B cell (primary cell): ENCODE data around the gene TTC39B. TPM values are rescaled to one million over a fixed set of nuclear protein-coding genes. Genes with fewer than 3 reads are reported as not detected.

Experiments
- ATAC-seq: fragments of 200-7000 bp; cut with Tn5 transposase; one replicate; pipeline ENCODE4 v1.10.0; 2021; ENCODE audit warnings: low read depth, mild to moderate bottlenecking, moderate number of reproducible peaks, moderate library complexity
- CTCF ChIA-PET: fragments of 350-600 bp; sonication (Branson Sonifier 250); formaldehyde crosslinking; loops from one replicate; lab custom pipeline; 2021; ENCODE audit warnings: antibody characterized with exemption, inconsistent platforms; lab: Charles Lee
- POLR2A ChIA-PET: fragments of 350-600 bp; sonication (Branson Sonifier 250); formaldehyde crosslinking; loops from one replicate; lab custom pipeline; 2021; ENCODE audit warnings: antibody characterized with exemption; lab: Charles Lee
- DNase-seq: peaks from one replicate; pipeline ENCODE4 v3.0.0; 2013
- H2AFZ ChIP-seq: 2 replicates; pipeline ENCODE4 v1.6.1; 2012; ENCODE audit warnings: mild to moderate bottlenecking, low read depth, low read length; ENCODE audit not compliant: insufficient read depth, poor library complexity, severe bottlenecking
- H3K27ac ChIP-seq, 2 donors: 1 replicate in 1 of 2; 2 replicates in 1 of 2; pipeline ENCODE4 v1.5.1; 2012 to 2013; ENCODE audit warnings: low read length in 2 of 2, mild to moderate bottlenecking in 2 of 2, moderate library complexity in 1 of 2
- H3K27me3 ChIP-seq, 4 experiments: fragments of 200-600 bp in 1 of 4; sonication (generic) in 1 of 4; replicated peaks in 1 of 4; 1 replicate in 2 of 4; 2 replicates in 2 of 4; pipeline versions ENCODE4 v1.6.1 to v1.7.0; 2013 to 2016; ENCODE audit warnings: low read length in 3 of 4, mild to moderate bottlenecking in 2 of 4, mixed read lengths in 1 of 4, moderate library complexity in 1 of 4; ENCODE audit not compliant: insufficient read depth in 4 of 4, control insufficient read depth in 3 of 4; ENCODE audit errors: control extremely low read depth in 1 of 4
- H3K36me3 ChIP-seq, 2 experiments: replicated peaks in 1 of 2; 1 replicate in 1 of 2; 2 replicates in 1 of 2; pipeline versions ENCODE4 v1.6.1 to v1.7.1; 2013; ENCODE audit warnings: low read length in 1 of 2; ENCODE audit not compliant: insufficient read depth in 2 of 2, control insufficient read depth in 1 of 2; ENCODE audit errors: control extremely low read depth in 1 of 2, extremely low read depth in 1 of 2
- H3K4me1 ChIP-seq, 2 donors: fragments of 200-600 bp in 1 of 2; sonication (generic) in 1 of 2; 1 replicate in 1 of 2; 2 replicates in 1 of 2; pipeline versions ENCODE4 v1.5.1 to v1.6.1; 2013 to 2017; ENCODE audit warnings: low read length in 2 of 2; ENCODE audit not compliant: control insufficient read depth in 2 of 2, insufficient read depth in 2 of 2
- H3K4me2 ChIP-seq: replicated peaks from 2 replicates; pipeline ENCODE3; 2012; ENCODE audit warnings: mild to moderate bottlenecking, low read depth, low read length; ENCODE audit not compliant: poor library complexity, severe bottlenecking
- H3K4me3 ChIP-seq, 5 experiments: fragments of 200-600 bp in 1 of 5; sonication (generic) in 1 of 5; 1 replicate in 3 of 5; 2 replicates in 2 of 5; pipeline versions ENCODE4 v1.5.1 to v1.7.0; 2011 to 2016; ENCODE audit warnings: low read length in 4 of 5, mild to moderate bottlenecking in 4 of 5, low read depth in 2 of 5, control low read depth in 1 of 5, moderate library complexity in 1 of 5; ENCODE audit not compliant: insufficient read depth in 1 of 5; ENCODE audit errors: control extremely low read depth in 1 of 5, extremely low read depth in 1 of 5
- H3K79me2 ChIP-seq: fragments of 200-600 bp; sonication (generic); one replicate; pipeline ENCODE4 v1.6.0; 2016; ENCODE audit warnings: low read length; ENCODE audit not compliant: control insufficient read depth, insufficient read depth
- H3K9ac ChIP-seq: fragments of 200-600 bp; sonication (generic); 2 replicates; pipeline ENCODE4 v1.6.1; 2017; ENCODE audit warnings: mild to moderate bottlenecking, low read length, moderate library complexity
- H3K9me3 ChIP-seq, 3 donors: one replicate each; pipeline versions ENCODE4 v1.6.1 to v1.7.1; 2013; ENCODE audit warnings: low read length in 2 of 3; ENCODE audit not compliant: control insufficient read depth in 2 of 3, insufficient read depth in 1 of 3; ENCODE audit errors: control extremely low read depth in 1 of 3
- H4K20me1 ChIP-seq: 2 replicates; pipeline ENCODE4 v1.6.0; 2012; ENCODE audit warnings: mild to moderate bottlenecking, low read length; ENCODE audit not compliant: insufficient read depth, control insufficient read depth, poor library complexity, severe bottlenecking
- H3K27ac Mint-ChIP-seq: one replicate; pipeline ENCODE4 v1.8.0; 2021; ENCODE audit warnings: mixed read lengths
- H3K27me3 Mint-ChIP-seq: one replicate; pipeline ENCODE4 v1.8.0; 2021; ENCODE audit warnings: mixed read lengths
- H3K4me1 Mint-ChIP-seq: one replicate; pipeline ENCODE4 v1.8.0; 2021; ENCODE audit warnings: mixed read lengths
- H3K4me3 Mint-ChIP-seq: one replicate; pipeline ENCODE4 v1.8.0; 2021; ENCODE audit warnings: mixed read lengths
- H3K9me3 Mint-ChIP-seq: one replicate; pipeline ENCODE4 v1.8.0; 2022; ENCODE audit warnings: mixed read lengths; ENCODE audit not compliant: insufficient read depth
- CTCF ChIP-seq: fragments of 200-600 bp; IDR thresholded peaks from one replicate; pipeline ENCODE4 v1.8.0; 2022; ENCODE audit warnings: antibody characterized with exemption, mild to moderate bottlenecking
- EZH2 ChIP-seq: IDR thresholded peaks from 2 replicates; pipeline ENCODE4 v1.6.1; 2012; ENCODE audit warnings: borderline replicate concordance, low read depth, mild to moderate bottlenecking, moderate library complexity, low read length; ENCODE audit not compliant: insufficient read depth, poor library complexity, severe bottlenecking
- WGBS: methylation state at CpG from one replicate; pipeline ENCODE4 v1.1.5; 2013; ENCODE audit warnings: missing lambda C conversion rate; ENCODE audit not compliant: insufficient coverage; 5-methylcytosine and 5-hydroxymethylcytosine counted together
- intact Hi-C: fragments of 100-400 bp; cut with micrococcal nuclease; formaldehyde crosslinking; loops from one replicate; pipeline ENCODE4 v1.10.0; 2022
- polyA plus RNA-seq: library from polyadenylated mRNA; depleted of rRNA; stranded (reverse); fragments of >200 nt; gene quantifications from 2 replicates; pipeline ENCODE4 v1.2.3, GENCODE V29; 2012
- total RNA-seq, 2 donors: library from RNA; stranded (reverse); fragments of 120-200 nt in 1 of 2; gene quantifications; 1 replicate in 1 of 2; 2 replicates in 1 of 2; pipeline versions ENCODE4 v1.2.3 to v1.2.4, GENCODE V29; 2013 to 2022

The TTC39B gene
- total and polyA plus RNA-seq, 2 donors (not counting 1 experiment from before 2014, with no cell fraction given): 2.0 to 3.6 TPM

- DNase-seq: no peak
- CTCF ChIA-PET: interaction anchor here (0.9 to 1.2 kb wide), 2 partner anchors 24 to 399 kb away, joined by 4 read pairs; no protein-coding TSS in a partner anchor
- Histone ChIP-seq H3K27me3 (no peaks in the 10 kb centered on the region), H3K36me3 (peaks cover 0 to 12% of the 10 kb centered on the region in 2 experiments), H3K79me2 (no peaks in the 10 kb centered on the region), H4K20me1 (no peaks in the 10 kb centered on the region), H2AFZ (no peak overlapping the region), H3K4me1 (no peaks in the 10 kb centered on the region), H3K9me3 (peaks cover 0 to 5% (median 2%) of the 10 kb centered on the region in 3 donors), H3K27ac (no peak overlapping the region), H3K9ac (no peak overlapping the region), H3K4me2 (no peak overlapping the region), H3K4me3 (no peak overlapping the region)
- Mint-ChIP-seq H3K4me1 (no peaks in the 10 kb centered on the region), H3K4me3 (no peak overlapping the region), H3K27ac (no peak overlapping the region), H3K9me3 (peaks cover 4% of the 10 kb centered on the region), H3K27me3 (no peaks in the 10 kb centered on the region)
- intact Hi-C loops: no loop called here
- no CpG with 5 or more reads among the region's 3 CpGs for WGBS
- POLR2A ChIA-PET: no interaction called here
- no peak for ATAC-seq
- no peak for TF ChIP-seq CTCF
- TF ChIP-seq EZH2: no peak
Observed at GRCh38 chr9:15206903-15207696, 99.9 kb downstream of the TTC39B start.
